ENCODE results near the gene DPP10.

GRCh38 chr2:115779085-115779632, 1336.7 kb downstream of the DPP10 start:
- TF ChIP-seq CTCF (IDR thresholded peaks at IDR 0.05; ENCODE audit: borderline replicate concordance, extremely low read depth, low read length, poor library complexity, severe bottlenecking) (no peak), EZH2 (IDR thresholded peaks at IDR 0.05; ENCODE audit: borderline replicate concordance, low read depth, low read length, severe bottlenecking) (no peak)

Measured in DND-41 (cell line).